Activated naive CD4-positive, alpha-beta T cell treated with anti-CD3 and anti-CD28 coated beads for 36 hours (primary cell): Measurements from ENCODE around the gene SLC34A2. TPM values are rescaled to one million over a fixed set of nuclear protein-coding genes. Genes with fewer than 3 reads are reported as not detected.
"Not testable (repeated sequence)": the region's sequence is repeated elsewhere in the genome, so short reads cannot be mapped to it uniquely, and the experiment has no call there.

Experiments used
- CTCF ChIA-PET: fragments of 350-600 bp; sonication (Branson Sonifier 250); formaldehyde crosslinking; loops from one replicate; lab custom pipeline; 2021; ENCODE audit warnings: antibody characterized with exemption; lab: Charles Lee
- DNase-seq: peaks from one replicate; pipeline ENCODE4 v3.0.0-alpha.2; 2020
- H3K27ac Mint-ChIP-seq: one replicate; pipeline ENCODE4 v1.8.0; 2021; ENCODE audit warnings: mild to moderate bottlenecking, mixed read lengths
- H3K27me3 Mint-ChIP-seq: one replicate; pipeline ENCODE4 v1.8.0; 2021; ENCODE audit warnings: low read depth, mixed read lengths
- H3K36me3 Mint-ChIP-seq: one replicate; pipeline ENCODE4 v1.8.0; 2021; ENCODE audit warnings: low read depth, mixed read lengths
- H3K4me1 Mint-ChIP-seq: one replicate; pipeline ENCODE4 v1.8.0; 2021; ENCODE audit warnings: low read depth, mixed read lengths
- H3K4me3 Mint-ChIP-seq: one replicate; pipeline ENCODE4 v1.8.0; 2021; ENCODE audit warnings: mild to moderate bottlenecking, moderate library complexity, mixed read lengths
- H3K9me3 Mint-ChIP-seq: one replicate; pipeline ENCODE4 v1.8.0; 2021; ENCODE audit warnings: mixed read lengths
- intact Hi-C: fragments of 100-400 bp; cut with micrococcal nuclease; formaldehyde crosslinking; loops from one replicate; pipeline ENCODE4 v1.15.1; 2023
- total RNA-seq, 2 experiments: library from RNA; stranded (reverse); gene quantifications; one replicate each; pipeline ENCODE4 v1.2.3, GENCODE V29; 2021

The SLC34A2 gene
- total RNA-seq, 2 experiments from 2014 or later: not detected

- CTCF ChIA-PET: no interaction called here
- Mint-ChIP-seq H3K4me3 (no peak overlapping the region), H3K27ac (no peak overlapping the region), H3K36me3 (no peaks in the 10 kb centered on the region), H3K4me1 (no peaks in the 10 kb centered on the region), H3K9me3 (no peaks in the 10 kb centered on the region), H3K27me3 (no peaks in the 10 kb centered on the region)
- intact Hi-C loops: no loop called here
- no peak for DNase-seq
Observed at GRCh38 chr4:25637581-25638220, 17.9 kb upstream of the SLC34A2 start.

- Mint-ChIP-seq H3K27ac (no peak overlapping the region), H3K36me3 (no peaks in the 10 kb centered on the region), H3K4me3 (no peak overlapping the region), H3K9me3 (no peaks in the 10 kb centered on the region), H3K4me1 (no peaks in the 10 kb centered on the region), H3K27me3 (no peaks in the 10 kb centered on the region)
- intact Hi-C loops: no loop called here
- CTCF ChIA-PET: interaction anchor here (0.6 kb wide), 1 partner anchor 1874 kb away, joined by 3 read pairs; no protein-coding TSS in a partner anchor
- no peak for DNase-seq
Observed at GRCh38 chr4:25638221-25638601, 17.4 kb upstream of the SLC34A2 start.

- CTCF ChIA-PET: interaction anchor here (0.6 kb wide), 1 partner anchor 1873 kb away, joined by 3 read pairs; no protein-coding TSS in a partner anchor
- Mint-ChIP-seq H3K27ac (no peak overlapping the region), H3K4me3 (no peak overlapping the region), H3K9me3 (no peaks in the 10 kb centered on the region), H3K27me3 (no peaks in the 10 kb centered on the region), H3K4me1 (no peaks in the 10 kb centered on the region), H3K36me3 (no peaks in the 10 kb centered on the region)
- DNase-seq: no peak
- intact Hi-C loops: no loop called here
Observed at GRCh38 chr4:25638806-25639205, 16.8 kb upstream of the SLC34A2 start.

- H3K4me1 Mint-ChIP-seq: no peaks in the 10 kb centered on the region
- intact Hi-C loops: loop anchor here (10.0 kb wide), 1 partner anchor 206 kb away; no protein-coding TSS in a partner anchor
- no peak for DNase-seq
- no peaks in the 10 kb centered on the region for H3K9me3 Mint-ChIP-seq
- CTCF ChIA-PET: interaction anchor here (0.7 kb wide), 1 partner anchor 1218 kb away, joined by 3 read pairs; no protein-coding TSS in a partner anchor
- no peak overlapping the region for H3K27ac Mint-ChIP-seq
- peaks cover 14% of the 10 kb centered on the region for H3K27me3 Mint-ChIP-seq
- H3K4me3 Mint-ChIP-seq: no peak overlapping the region
- H3K36me3 Mint-ChIP-seq: no peaks in the 10 kb centered on the region
Observed at GRCh38 chr4:25650311-25650710, 5.3 kb upstream of the SLC34A2 start.

GRCh38 chr4:25651682-25652081 is 4.0 kb upstream of the SLC34A2 start:
- DNase-seq: no peak
- CTCF ChIA-PET: no interaction called here
- H3K27ac Mint-ChIP-seq: no peak overlapping the region
- peaks cover 3% of the 10 kb centered on the region for H3K4me1 Mint-ChIP-seq
- intact Hi-C loops: loop anchor here (10.0 kb wide), 1 partner anchor 207 kb away; no protein-coding TSS in a partner anchor
- H3K4me3 Mint-ChIP-seq: no peak overlapping the region
- peaks cover 24% of the 10 kb centered on the region for H3K27me3 Mint-ChIP-seq
- no peaks in the 10 kb centered on the region for H3K36me3 Mint-ChIP-seq
- no peaks in the 10 kb centered on the region for H3K9me3 Mint-ChIP-seq

- H3K4me3 Mint-ChIP-seq: no peak overlapping the region
- H3K4me1 Mint-ChIP-seq: peaks cover 3% of the 10 kb centered on the region
- intact Hi-C loops: loop anchor here (10.0 kb wide), 1 partner anchor 210 kb away; no protein-coding TSS in a partner anchor
- CTCF ChIA-PET: no interaction called here
- H3K27ac Mint-ChIP-seq: no peak overlapping the region
- H3K9me3 Mint-ChIP-seq: no peaks in the 10 kb centered on the region
- DNase-seq: no peak
- peaks cover 33% of the 10 kb centered on the region for H3K27me3 Mint-ChIP-seq
- H3K36me3 Mint-ChIP-seq: no peaks in the 10 kb centered on the region
Observed at GRCh38 chr4:25654031-25654970, 1.4 kb upstream of the SLC34A2 start.

GRCh38 chr4:25656031-25656430 is 380 bp downstream of the SLC34A2 start:
- intact Hi-C loops: loop anchor here (10.0 kb wide), 1 partner anchor 211 kb away; no protein-coding TSS in a partner anchor
- DNase-seq: no peak
- CTCF ChIA-PET: no interaction called here
- Mint-ChIP-seq H3K4me1 (peaks cover 3% of the 10 kb centered on the region), H3K27ac (no peak overlapping the region), H3K36me3 (no peaks in the 10 kb centered on the region), H3K4me3 (no peak overlapping the region), H3K9me3 (no peaks in the 10 kb centered on the region), H3K27me3 (peaks cover 33% of the 10 kb centered on the region)

- intact Hi-C loops: loop anchor here (10.0 kb wide), 1 partner anchor 214 kb away; no protein-coding TSS in a partner anchor
- H3K9me3 Mint-ChIP-seq: no peaks in the 10 kb centered on the region
- H3K4me1 Mint-ChIP-seq: peaks cover 3% of the 10 kb centered on the region
- DNase-seq: no peak
- peaks cover 33% of the 10 kb centered on the region for H3K27me3 Mint-ChIP-seq
- CTCF ChIA-PET: interaction anchor here (0.6 kb wide), 1 partner anchor 10 kb away, joined by 4 read pairs; no protein-coding TSS in a partner anchor
- H3K4me3 Mint-ChIP-seq: no peak overlapping the region
- no peak overlapping the region for H3K27ac Mint-ChIP-seq
- H3K36me3 Mint-ChIP-seq: no peaks in the 10 kb centered on the region
Observed at GRCh38 chr4:25658357-25658771, 2.7 kb downstream of the SLC34A2 start.

- no peak overlapping the region for H3K4me3 Mint-ChIP-seq
- intact Hi-C loops: loop anchor here (10.0 kb wide), 1 partner anchor 214 kb away; no protein-coding TSS in a partner anchor
- no peaks in the 10 kb centered on the region for H3K9me3 Mint-ChIP-seq
- peaks cover 3% of the 10 kb centered on the region for H3K4me1 Mint-ChIP-seq
- CTCF ChIA-PET: interaction anchor here (0.5 to 0.6 kb wide), 2 partner anchors 10 to 53 kb away, joined by 3 to 4 read pairs; no protein-coding TSS in a partner anchor
- no peaks in the 10 kb centered on the region for H3K36me3 Mint-ChIP-seq
- no peak for DNase-seq
- H3K27ac Mint-ChIP-seq: no peak overlapping the region
- peaks cover 33% of the 10 kb centered on the region for H3K27me3 Mint-ChIP-seq
Observed at GRCh38 chr4:25658777-25659176, 3.1 kb downstream of the SLC34A2 start.

GRCh38 chr4:25661441-25661840 is 5.8 kb downstream of the SLC34A2 start:
- H3K27me3 Mint-ChIP-seq: peaks cover 14% of the 10 kb centered on the region
- not testable (repeated sequence) for H3K36me3 Mint-ChIP-seq

GRCh38 chr4:25662306-25662705 is 6.7 kb downstream of the SLC34A2 start:
- no peaks in the 10 kb centered on the region for H3K36me3 Mint-ChIP-seq
- no peak overlapping the region for H3K27ac Mint-ChIP-seq
- H3K4me3 Mint-ChIP-seq: no peak overlapping the region
- H3K27me3 Mint-ChIP-seq: peaks cover 6% of the 10 kb centered on the region
- CTCF ChIA-PET: no interaction called here
- no peaks in the 10 kb centered on the region for H3K9me3 Mint-ChIP-seq
- no peaks in the 10 kb centered on the region for H3K4me1 Mint-ChIP-seq
- intact Hi-C loops: no loop called here
- no peak for DNase-seq

More at GRCh38 chr4:25661441-25661840, 5.8 kb downstream of the SLC34A2 start:
- H3K4me1 Mint-ChIP-seq, CTCF ChIA-PET, H3K27ac Mint-ChIP-seq, DNase-seq, intact Hi-C loops, H3K4me3 Mint-ChIP-seq, H3K9me3 Mint-ChIP-seq: not testable (repeated sequence)

- CTCF ChIA-PET: interaction anchor here (0.8 kb wide), 1 partner anchor 223 kb away, joined by 4 read pairs; no protein-coding TSS in a partner anchor
- intact Hi-C loops: no loop called here
- DNase-seq: no peak
- Mint-ChIP-seq H3K4me1 (no peaks in the 10 kb centered on the region), H3K27ac (no peak overlapping the region), H3K36me3 (no peaks in the 10 kb centered on the region), H3K9me3 (no peaks in the 10 kb centered on the region), H3K4me3 (no peak overlapping the region), H3K27me3 (no peaks in the 10 kb centered on the region)
Observed at GRCh38 chr4:25663781-25664180, 8.1 kb downstream of the SLC34A2 start.
